Measurements from ENCODE around the gene ILK. TPM values are rescaled to one million over a fixed set of nuclear protein-coding genes. Genes with fewer than 3 reads are reported as not detected.

ILK gene
- total RNA-seq, 2 experiments from 2014 or later = 65.2 to 65.7 TPM

GRCh38 chr11:6619004-6619745 lies 15.6 kb downstream of the ILK start, which contains the start of gene TPP1:
TPP1 (minus strand) TSS chr11:6619422; CDS start chr11:6619400, 22 bp downstream.
- intact Hi-C loops (cut with micrococcal nuclease) = loop anchor here (1.0 to 2.0 kb wide), 7 partner anchors 8 to 229 kb away; partner anchors contain the start of genes ARFIP2, MRPL17, SMPD1 and TIMM10B
- H3K27me3 Mint-ChIP-seq (ENCODE audit: low read depth) = no peaks in the 10 kb centered on the region
- CTCF ChIA-PET = interaction anchor here (0.6 to 3.0 kb wide), 13 partner anchors 9 to 137 kb away, joined by 3 to 22 read pairs (median 4); partner anchors contain the start of genes ILK, MRPL17 and RRP8
- peak; percentile 94 for DNase-seq
- H3K27ac Mint-ChIP-seq = no peak within 1 kb of the TSS
- peaks cover 5% of the 10 kb centered on the region for H3K36me3 Mint-ChIP-seq (ENCODE audit: low read depth)
- no peak within 1 kb of the TSS for H3K4me3 Mint-ChIP-seq
- no peaks in the 10 kb centered on the region for H3K9me3 Mint-ChIP-seq
- H3K4me1 Mint-ChIP-seq (ENCODE audit: low read depth) = peaks cover 3% of the 10 kb centered on the region

GRCh38 chr11:6620636-6621035 lies 17.1 kb downstream of the ILK start:
- intact Hi-C loops (cut with micrococcal nuclease) = no loop called here
- H3K4me1 Mint-ChIP-seq (ENCODE audit: low read depth) = peaks cover 3% of the 10 kb centered on the region
- no peaks in the 10 kb centered on the region for H3K9me3 Mint-ChIP-seq
- peaks cover under 1% of the 10 kb centered on the region for H3K36me3 Mint-ChIP-seq (ENCODE audit: low read depth)
- no peak overlapping the region for H3K27ac Mint-ChIP-seq
- no peak overlapping the region for H3K4me3 Mint-ChIP-seq
- CTCF ChIA-PET = interaction anchor here (0.6 kb wide), 1 partner anchor 116 kb away, joined by 3 read pairs; no protein-coding TSS in a partner anchor
- no peaks in the 10 kb centered on the region for H3K27me3 Mint-ChIP-seq (ENCODE audit: low read depth)
- DNase-seq = no peak

GRCh38 chr11:6621711-6622211 lies 18.2 kb downstream of the ILK start:
- Mint-ChIP-seq H3K4me1 (ENCODE audit: low read depth) (peaks cover 4% of the 10 kb centered on the region), H3K27me3 (ENCODE audit: low read depth) (no peaks in the 10 kb centered on the region), H3K36me3 (ENCODE audit: low read depth) (no peaks in the 10 kb centered on the region), H3K9me3 (no peaks in the 10 kb centered on the region), H3K27ac (no peak overlapping the region), H3K4me3 (no peak overlapping the region)
- CTCF ChIA-PET = interaction anchor here (0.8 kb wide), 2 partner anchors 59 to 61 kb away, joined by 3 read pairs; partner anchors contain the start of gene MRPL17
- intact Hi-C loops (cut with micrococcal nuclease) = no loop called here
- no peak for DNase-seq

DNA sequence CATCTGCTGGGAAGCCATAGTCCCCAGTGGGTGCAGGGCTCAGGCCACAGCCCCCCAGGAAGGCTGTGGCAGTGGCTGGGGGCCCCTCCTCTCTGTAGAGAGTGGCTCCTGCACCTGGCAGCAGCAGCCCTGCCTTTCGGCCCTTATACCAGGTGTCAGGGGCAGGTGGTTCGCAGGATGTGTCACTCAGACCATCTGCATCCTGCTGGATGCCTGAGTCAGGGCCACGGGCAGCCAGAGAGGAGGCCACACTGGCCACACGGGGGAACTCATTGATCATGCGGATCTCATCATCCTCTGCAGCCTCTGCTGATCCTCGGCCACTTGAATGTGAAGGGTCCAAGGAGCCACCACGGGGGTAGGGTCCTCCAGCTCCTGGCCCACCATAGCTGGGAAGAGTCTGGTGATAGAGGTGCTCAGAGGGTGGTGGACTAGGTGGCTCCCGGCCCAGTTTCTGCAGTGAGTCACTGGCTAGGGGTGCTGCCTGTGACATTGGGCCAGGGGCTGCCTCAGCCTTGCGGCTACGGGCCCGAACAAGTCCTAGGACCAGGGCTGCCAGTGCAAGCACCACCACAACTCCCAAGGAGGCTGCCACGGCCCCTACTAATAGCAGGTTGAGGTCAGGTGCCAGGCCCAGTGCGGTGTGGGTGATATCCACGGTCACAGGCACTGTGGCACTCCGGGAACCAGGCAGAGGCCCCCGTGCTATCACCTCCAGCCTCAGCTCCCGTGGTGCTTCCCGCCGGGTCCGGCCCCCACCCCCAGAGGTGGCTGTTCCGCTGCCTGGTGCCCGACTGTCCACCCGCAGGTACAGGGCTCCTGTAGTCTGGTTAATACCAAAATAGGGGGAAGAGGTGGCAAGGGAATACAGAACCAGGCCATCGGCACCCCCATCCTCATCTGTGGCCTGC lies 18.9 kb downstream of the ILK start:
- Mint-ChIP-seq H3K9me3 (no peaks in the 10 kb centered on the region), H3K27me3 (ENCODE audit: low read depth) (no peaks in the 10 kb centered on the region), H3K4me1 (ENCODE audit: low read depth) (peaks cover 9% of the 10 kb centered on the region), H3K4me3 (no peak overlapping the region), H3K36me3 (ENCODE audit: low read depth) (no peaks in the 10 kb centered on the region), H3K27ac (no peak overlapping the region)
- CTCF ChIA-PET = interaction anchor here (0.6 to 0.8 kb wide), 2 partner anchors 61 to 372 kb away, joined by 3 to 4 read pairs; partner anchors contain the start of gene MRPL17
- intact Hi-C loops (cut with micrococcal nuclease) = no loop called here
- DNase-seq = no peak

- CTCF ChIA-PET = interaction anchor here (0.6 kb wide), 1 partner anchor 373 kb away, joined by 4 read pairs; no protein-coding TSS in a partner anchor
- H3K27ac Mint-ChIP-seq = no peak overlapping the region
- no peak overlapping the region for H3K4me3 Mint-ChIP-seq
- peaks cover 19% of the 10 kb centered on the region for H3K4me1 Mint-ChIP-seq (ENCODE audit: low read depth)
- no peaks in the 10 kb centered on the region for H3K36me3 Mint-ChIP-seq (ENCODE audit: low read depth)
- intact Hi-C loops (cut with micrococcal nuclease) = no loop called here
- no peaks in the 10 kb centered on the region for H3K27me3 Mint-ChIP-seq (ENCODE audit: low read depth)
- DNase-seq = no peak
- no peaks in the 10 kb centered on the region for H3K9me3 Mint-ChIP-seq
Measured at GRCh38 chr11:6623391-6624363, 20.1 kb downstream of the ILK start.

DNA sequence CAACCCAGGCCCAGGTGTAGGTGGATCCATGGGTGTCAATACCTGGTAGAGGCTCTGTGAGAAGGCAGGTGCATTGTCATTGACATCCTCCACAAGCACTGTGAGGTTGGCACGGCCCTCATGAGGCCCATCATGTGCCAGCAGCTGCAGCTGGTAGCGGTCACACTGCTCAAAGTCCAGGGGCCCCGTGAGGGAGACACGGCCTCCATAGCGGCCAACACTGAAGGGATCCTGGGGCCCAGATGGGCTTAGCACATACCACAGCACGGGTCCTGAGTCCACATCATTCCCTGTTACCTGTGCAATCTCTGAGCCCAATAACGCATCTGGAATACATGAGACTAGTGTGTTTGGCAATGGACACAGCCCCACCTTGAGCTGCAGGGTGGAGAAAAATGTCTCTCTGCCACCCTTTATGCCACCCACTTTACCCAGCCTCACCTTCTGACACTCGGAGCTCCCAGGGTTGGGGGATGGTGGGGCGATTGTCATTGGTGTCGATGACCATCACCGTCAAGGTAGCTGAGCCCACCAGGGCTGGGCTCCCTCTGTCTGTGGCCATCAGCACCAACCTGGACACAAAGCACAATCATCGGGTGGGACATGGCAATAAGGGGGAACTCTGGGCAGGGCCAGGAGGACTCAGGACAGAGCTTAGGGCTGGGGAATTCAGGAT lies 21.7 kb downstream of the ILK start:
- peaks cover 19% of the 10 kb centered on the region for H3K4me1 Mint-ChIP-seq (ENCODE audit: low read depth)
- no peak overlapping the region for H3K4me3 Mint-ChIP-seq
- H3K27me3 Mint-ChIP-seq (ENCODE audit: low read depth) = no peaks in the 10 kb centered on the region
- intact Hi-C loops (cut with micrococcal nuclease) = no loop called here
- H3K9me3 Mint-ChIP-seq = no peaks in the 10 kb centered on the region
- H3K36me3 Mint-ChIP-seq (ENCODE audit: low read depth) = no peaks in the 10 kb centered on the region
- CTCF ChIA-PET = interaction anchor here (0.6 kb wide), 1 partner anchor 50 kb away, joined by 4 read pairs; no protein-coding TSS in a partner anchor
- H3K27ac Mint-ChIP-seq = no peak overlapping the region
- DNase-seq = no peak

GRCh38 chr11:6625832-6626420 lies 22.4 kb downstream of the ILK start:
- Mint-ChIP-seq H3K9me3 (no peaks in the 10 kb centered on the region), H3K27ac (no peak overlapping the region), H3K4me3 (no peak overlapping the region), H3K27me3 (ENCODE audit: low read depth) (no peaks in the 10 kb centered on the region), H3K4me1 (ENCODE audit: low read depth) (peaks cover 19% of the 10 kb centered on the region), H3K36me3 (ENCODE audit: low read depth) (no peaks in the 10 kb centered on the region)
- no peak for DNase-seq
- intact Hi-C loops (cut with micrococcal nuclease) = no loop called here
- CTCF ChIA-PET = interaction anchor here (0.6 kb wide), 1 partner anchor 50 kb away, joined by 4 read pairs; no protein-coding TSS in a partner anchor

- no peak for DNase-seq
- intact Hi-C loops (cut with micrococcal nuclease) = no loop called here
- peaks cover 19% of the 10 kb centered on the region for H3K4me1 Mint-ChIP-seq (ENCODE audit: low read depth)
- CTCF ChIA-PET = interaction anchor here (1.2 to 1.8 kb wide), 3 partner anchors 8 to 128 kb away, joined by 4 to 6 read pairs (median 4); partner anchors contain the start of gene TPP1
- no peaks in the 10 kb centered on the region for H3K9me3 Mint-ChIP-seq
- H3K27ac Mint-ChIP-seq = no peak overlapping the region
- H3K27me3 Mint-ChIP-seq (ENCODE audit: low read depth) = no peaks in the 10 kb centered on the region
- no peaks in the 10 kb centered on the region for H3K36me3 Mint-ChIP-seq (ENCODE audit: low read depth)
- no peak overlapping the region for H3K4me3 Mint-ChIP-seq
Measured at GRCh38 chr11:6626971-6627761, 23.6 kb downstream of the ILK start.

- Mint-ChIP-seq H3K27me3 (ENCODE audit: low read depth) (no peaks in the 10 kb centered on the region), H3K4me3 (no peak overlapping the region), H3K9me3 (no peaks in the 10 kb centered on the region), H3K36me3 (ENCODE audit: low read depth) (no peaks in the 10 kb centered on the region), H3K27ac (no peak overlapping the region), H3K4me1 (ENCODE audit: low read depth) (peaks cover 19% of the 10 kb centered on the region)
- DNase-seq = peak; percentile 55
- intact Hi-C loops (cut with micrococcal nuclease) = no loop called here
- CTCF ChIA-PET = interaction anchor here (1.2 to 1.8 kb wide), 4 partner anchors 9 to 127 kb away, joined by 3 to 6 read pairs (median 4); partner anchors contain the start of genes MRPL17 and TPP1
Measured at GRCh38 chr11:6627762-6628241, 24.2 kb downstream of the ILK start.

GRCh38 chr11:6628526-6628925 lies 25.0 kb downstream of the ILK start:
- intact Hi-C loops (cut with micrococcal nuclease) = no loop called here
- no peak overlapping the region for H3K4me3 Mint-ChIP-seq
- no peaks in the 10 kb centered on the region for H3K36me3 Mint-ChIP-seq (ENCODE audit: low read depth)
- DNase-seq = no peak
- CTCF ChIA-PET = interaction anchor here (1.5 to 1.8 kb wide), 2 partner anchors 10 to 55 kb away, joined by 3 to 6 read pairs; partner anchors contain the start of genes MRPL17 and TPP1
- peaks cover 19% of the 10 kb centered on the region for H3K4me1 Mint-ChIP-seq (ENCODE audit: low read depth)
- no peaks in the 10 kb centered on the region for H3K27me3 Mint-ChIP-seq (ENCODE audit: low read depth)
- no peaks in the 10 kb centered on the region for H3K9me3 Mint-ChIP-seq
- H3K27ac Mint-ChIP-seq = no peak overlapping the region

Data from activated naive CD4-positive, alpha-beta T cell treated with anti-CD3 and anti-CD28 coated beads for 36 hours (primary cell).